SK-N-SH treated with all-trans-retinoic acid at 6 μM for 48 hours (cell line): ENCODE results near the gene PLA2G6.

ENCODE experiments used
- ESRRG ChIP-seq: fragments of 250-450 bp; sonication (Bioruptor Pico); IDR thresholded peaks from 2 replicates; pipeline ENCODE4 v1.6.1; 2021; ENCODE audit warnings: mild to moderate bottlenecking
- RARB ChIP-seq: fragments of 250-450 bp; sonication (Bioruptor Pico); IDR thresholded peaks from 2 replicates; pipeline ENCODE4 v1.8.0; 2021; ENCODE audit warnings: mild to moderate bottlenecking, moderate library complexity
- TCF4 ChIP-seq: fragments of 250-450 bp; sonication (Bioruptor Pico); IDR thresholded peaks from 2 replicates; pipeline ENCODE4 v1.8.0; 2021; ENCODE audit warnings: mild to moderate bottlenecking, moderate library complexity, borderline replicate concordance
- TOX ChIP-seq: fragments of 250-450 bp; sonication (Bioruptor Pico); IDR thresholded peaks from 2 replicates; pipeline ENCODE4 v1.8.0; 2021; ENCODE audit warnings: mild to moderate bottlenecking, moderate library complexity, borderline replicate concordance
- TF ChIP-seq, protein P1 (sequence below): fragments of 250-450 bp; sonication (Bioruptor Pico); IDR thresholded peaks from 2 replicates; pipeline ENCODE4 v1.8.0; 2020; ENCODE audit warnings: mild to moderate bottlenecking, moderate library complexity, borderline replicate concordance

GRCh38 chr22:38072322-38073149, 109.1 kb downstream of the PLA2G6 start:
- TF ChIP-seq RARB: no peak
- TF ChIP-seq TOX: no peak
- TF ChIP-seq TCF4 (CRISPR knock-in tag): no peak
- TF ChIP-seq, protein P1, sequence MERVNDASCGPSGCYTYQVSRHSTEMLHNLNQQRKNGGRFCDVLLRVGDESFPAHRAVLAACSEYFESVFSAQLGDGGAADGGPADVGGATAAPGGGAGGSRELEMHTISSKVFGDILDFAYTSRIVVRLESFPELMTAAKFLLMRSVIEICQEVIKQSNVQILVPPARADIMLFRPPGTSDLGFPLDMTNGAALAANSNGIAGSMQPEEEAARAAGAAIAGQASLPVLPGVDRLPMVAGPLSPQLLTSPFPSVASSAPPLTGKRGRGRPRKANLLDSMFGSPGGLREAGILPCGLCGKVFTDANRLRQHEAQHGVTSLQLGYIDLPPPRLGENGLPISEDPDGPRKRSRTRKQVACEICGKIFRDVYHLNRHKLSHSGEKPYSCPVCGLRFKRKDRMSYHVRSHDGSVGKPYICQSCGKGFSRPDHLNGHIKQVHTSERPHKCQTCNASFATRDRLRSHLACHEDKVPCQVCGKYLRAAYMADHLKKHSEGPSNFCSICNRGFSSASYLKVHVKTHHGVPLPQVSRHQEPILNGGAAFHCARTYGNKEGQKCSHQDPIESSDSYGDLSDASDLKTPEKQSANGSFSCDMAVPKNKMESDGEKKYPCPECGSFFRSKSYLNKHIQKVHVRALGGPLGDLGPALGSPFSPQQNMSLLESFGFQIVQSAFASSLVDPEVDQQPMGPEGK: no peak
- TF ChIP-seq ESRRG (CRISPR knock-in tag): no peak
